Ascending aorta (tissue), 2 donors: ENCODE data around the gene ARID1B. TPM values are rescaled to one million over a fixed set of nuclear protein-coding genes. Genes with fewer than 3 reads are reported as not detected.

ENCODE experiments used
- DNase-seq, 2 donors: peaks; one replicate each; pipeline ENCODE4 v3.0.0-alpha.2; 2019; ENCODE audit warnings: low spot score in 2 of 2
- H3K27ac ChIP-seq, 2 donors: fragments of 200-600 bp; sonication (generic); one replicate each; pipeline ENCODE4 v1.5.1; 2016 to 2017; ENCODE audit warnings: mild to moderate bottlenecking in 1 of 2
- H3K27me3 ChIP-seq: fragments of 200-600 bp; sonication (generic); one replicate; pipeline ENCODE4 v1.5.1; 2017
- H3K36me3 ChIP-seq, 2 donors: fragments of 200-600 bp; sonication (generic); one replicate each; pipeline ENCODE4 v1.5.1; 2016
- H3K4me1 ChIP-seq, 2 donors: fragments of 200-600 bp; sonication (generic); one replicate each; pipeline ENCODE4 v1.5.1; 2016 to 2017; ENCODE audit warnings: mild to moderate bottlenecking in 1 of 2
- H3K4me3 ChIP-seq, 2 donors: fragments of 200-600 bp; sonication (generic); one replicate each; pipeline ENCODE4 v1.5.1; 2016 to 2017; ENCODE audit warnings: mild to moderate bottlenecking in 1 of 2
- H3K9me3 ChIP-seq, 2 donors: fragments of 200-600 bp; sonication (generic); one replicate each; pipeline ENCODE4 v1.5.1; 2016
- intact Hi-C: fragments of 100-400 bp; cut with DNase I; formaldehyde crosslinking; loops from one replicate; pipeline ENCODE4 v1.15.1; 2023
- total RNA-seq: library from RNA; depleted of rRNA; stranded (reverse); fragments of >200 nt; gene quantifications from one replicate; pipeline ENCODE4 v1.1.0, GENCODE V29; 2016
- TF ChIP-seq, protein P1 (sequence below), 3 experiments: fragments of 200-600 bp in 2 of 3; fragments of 450-650 bp in 1 of 3; sonication (generic) in 2 of 3; IDR thresholded peaks; one replicate each; pipeline ENCODE4 v1.5.1; 2016 to 2019; ENCODE audit warnings: antibody characterized with exemption in 3 of 3, mild to moderate bottlenecking in 1 of 3, moderate library complexity in 1 of 3

The ARID1B gene
- total RNA-seq, 1 donor from 2014 or later, result 97.9 TPM

DNA sequence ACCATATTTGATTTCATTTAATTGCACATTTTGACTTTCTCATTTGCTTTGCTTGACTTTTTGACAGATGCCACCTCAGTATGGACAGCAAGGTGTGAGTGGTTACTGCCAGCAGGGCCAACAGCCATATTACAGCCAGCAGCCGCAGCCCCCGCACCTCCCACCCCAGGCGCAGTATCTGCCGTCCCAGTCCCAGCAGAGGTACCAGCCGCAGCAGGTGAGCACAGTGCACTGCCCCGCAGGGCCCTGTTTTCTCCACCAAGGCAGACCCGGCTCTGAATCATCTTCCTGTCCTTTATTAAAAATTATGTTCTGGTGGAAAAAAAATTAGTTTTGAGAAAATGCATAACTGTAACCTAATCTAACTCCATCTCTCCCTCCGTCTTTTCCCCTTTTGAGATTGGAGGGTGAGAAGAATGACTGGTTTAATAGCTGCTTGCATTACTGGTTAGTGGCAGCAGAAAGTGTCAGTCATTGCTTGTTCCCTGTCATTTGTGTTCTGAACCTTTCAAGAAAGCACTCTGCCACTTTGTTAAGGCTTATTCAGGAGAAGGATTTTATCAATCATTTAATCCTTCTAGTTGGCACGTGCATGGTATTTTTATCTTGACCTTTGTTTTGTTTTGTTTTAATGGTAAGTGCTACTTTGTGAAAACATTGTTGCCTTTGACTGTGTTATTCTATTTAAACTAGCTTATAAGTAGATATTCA is 124.3 kb downstream of the ARID1B start:
- Histone ChIP-seq H3K27ac (no peak overlapping the region), H3K27me3 (no peaks in the 10 kb centered on the region), H3K36me3 (no peaks in the 10 kb centered on the region), H3K4me3 (no peak overlapping the region), H3K4me1 (no peaks in the 10 kb centered on the region), H3K9me3 (no peaks in the 10 kb centered on the region)
- intact Hi-C loops, result no loop called here
- TF ChIP-seq, protein P1, sequence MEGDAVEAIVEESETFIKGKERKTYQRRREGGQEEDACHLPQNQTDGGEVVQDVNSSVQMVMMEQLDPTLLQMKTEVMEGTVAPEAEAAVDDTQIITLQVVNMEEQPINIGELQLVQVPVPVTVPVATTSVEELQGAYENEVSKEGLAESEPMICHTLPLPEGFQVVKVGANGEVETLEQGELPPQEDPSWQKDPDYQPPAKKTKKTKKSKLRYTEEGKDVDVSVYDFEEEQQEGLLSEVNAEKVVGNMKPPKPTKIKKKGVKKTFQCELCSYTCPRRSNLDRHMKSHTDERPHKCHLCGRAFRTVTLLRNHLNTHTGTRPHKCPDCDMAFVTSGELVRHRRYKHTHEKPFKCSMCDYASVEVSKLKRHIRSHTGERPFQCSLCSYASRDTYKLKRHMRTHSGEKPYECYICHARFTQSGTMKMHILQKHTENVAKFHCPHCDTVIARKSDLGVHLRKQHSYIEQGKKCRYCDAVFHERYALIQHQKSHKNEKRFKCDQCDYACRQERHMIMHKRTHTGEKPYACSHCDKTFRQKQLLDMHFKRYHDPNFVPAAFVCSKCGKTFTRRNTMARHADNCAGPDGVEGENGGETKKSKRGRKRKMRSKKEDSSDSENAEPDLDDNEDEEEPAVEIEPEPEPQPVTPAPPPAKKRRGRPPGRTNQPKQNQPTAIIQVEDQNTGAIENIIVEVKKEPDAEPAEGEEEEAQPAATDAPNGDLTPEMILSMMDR (IDR thresholded peaks at IDR 0.05), result no peak
- no peak for DNase-seq

DNA sequence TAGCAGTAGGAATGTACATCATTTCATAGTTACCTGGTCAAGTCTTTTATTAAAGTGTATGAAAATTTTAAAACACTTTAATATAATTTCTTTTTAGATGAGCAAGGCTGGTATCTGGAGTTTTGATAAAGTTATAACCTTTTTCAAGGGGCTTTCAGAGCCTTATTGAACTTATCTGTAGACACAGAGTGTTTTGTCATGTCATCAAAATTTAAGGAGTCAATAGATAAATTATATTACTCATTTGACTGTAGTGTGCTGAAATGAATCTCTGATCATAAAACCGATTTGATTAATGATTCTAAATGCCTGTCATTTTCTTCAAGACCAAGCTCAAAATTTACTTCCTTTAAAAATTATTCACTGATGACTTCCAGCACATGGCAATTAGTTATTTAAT is 125.6 kb downstream of the ARID1B start:
- no peak for DNase-seq
- H3K27ac ChIP-seq, result no peak overlapping the region
- intact Hi-C loops, result no loop called here
- no peaks in the 10 kb centered on the region for H3K9me3 ChIP-seq
- H3K27me3 ChIP-seq, result no peaks in the 10 kb centered on the region
- no peaks in the 10 kb centered on the region for H3K4me1 ChIP-seq
- no peaks in the 10 kb centered on the region for H3K36me3 ChIP-seq
- H3K4me3 ChIP-seq, result no peak overlapping the region
- TF ChIP-seq, protein P1 (IDR thresholded peaks at IDR 0.05), result no peak

DNA sequence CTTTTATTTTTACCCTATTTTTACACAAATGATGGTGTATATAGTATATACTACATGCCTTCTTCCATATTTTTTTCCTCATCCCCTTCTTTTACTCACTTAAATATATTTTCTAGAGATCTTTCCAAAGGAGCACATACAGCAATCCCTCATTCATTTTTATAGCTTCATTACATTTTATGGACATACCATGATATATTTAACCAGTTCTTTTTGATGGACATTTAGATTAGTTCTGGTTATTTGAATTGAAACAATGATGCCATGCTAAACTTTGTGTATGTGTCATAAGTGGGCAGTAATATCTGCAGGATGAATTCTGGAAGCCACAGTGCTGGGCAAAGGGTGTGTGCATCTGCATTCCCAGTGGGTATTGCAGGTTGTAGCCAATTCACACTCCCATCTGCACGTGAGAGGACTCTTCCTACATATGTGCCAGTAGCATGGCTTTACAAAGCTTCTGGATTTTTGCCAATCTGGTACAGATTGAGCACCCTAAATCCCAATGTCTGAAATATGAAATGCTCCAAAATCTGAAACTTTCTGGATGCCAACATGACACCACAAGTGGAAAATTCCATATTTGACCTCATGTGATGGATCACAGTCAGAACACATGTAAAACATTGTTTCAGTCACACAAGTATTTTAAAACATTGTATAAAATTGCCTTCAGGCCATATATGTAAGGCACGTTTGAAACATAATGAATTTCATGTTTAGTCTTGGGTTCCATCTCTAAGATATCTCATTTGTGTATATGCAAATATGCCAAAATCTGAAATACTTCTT is 127.2 kb downstream of the ARID1B start:
- Histone ChIP-seq H3K27me3 (no peaks in the 10 kb centered on the region), H3K27ac (no peak overlapping the region), H3K36me3 (no peaks in the 10 kb centered on the region), H3K4me1 (no peaks in the 10 kb centered on the region), H3K9me3 (no peaks in the 10 kb centered on the region), H3K4me3 (no peak overlapping the region)
- no peak for DNase-seq
- intact Hi-C loops, result no loop called here
- TF ChIP-seq, protein P1 (IDR thresholded peaks at IDR 0.05), result no peak

DNA sequence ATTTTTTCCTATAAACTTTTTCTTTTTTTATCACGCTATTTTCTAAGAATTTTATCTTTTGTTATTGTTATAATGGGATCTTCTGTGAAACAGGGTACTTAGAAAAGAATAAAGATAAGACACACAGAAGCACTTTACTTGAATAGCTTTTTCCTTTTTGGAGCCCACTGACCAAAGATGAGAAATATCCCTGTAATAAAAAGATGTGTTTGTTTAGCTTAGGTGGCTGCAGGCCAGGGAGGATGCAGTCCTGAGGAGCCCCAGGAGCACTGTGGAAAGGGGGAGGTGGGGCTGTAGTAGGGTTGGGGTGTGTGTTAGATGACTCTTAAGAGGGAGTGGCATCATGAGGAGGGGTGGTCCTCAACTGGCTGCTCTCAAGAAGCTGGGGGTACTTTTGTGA is 128.6 kb downstream of the ARID1B start:
- TF ChIP-seq, protein P1 (IDR thresholded peaks at IDR 0.05), result no peak
- Histone ChIP-seq H3K4me3 (no peak overlapping the region), H3K4me1 (no peaks in the 10 kb centered on the region), H3K27me3 (no peaks in the 10 kb centered on the region), H3K36me3 (no peaks in the 10 kb centered on the region), H3K9me3 (no peaks in the 10 kb centered on the region), H3K27ac (no peak overlapping the region)
- DNase-seq, result no peak
- intact Hi-C loops, result no loop called here

DNA sequence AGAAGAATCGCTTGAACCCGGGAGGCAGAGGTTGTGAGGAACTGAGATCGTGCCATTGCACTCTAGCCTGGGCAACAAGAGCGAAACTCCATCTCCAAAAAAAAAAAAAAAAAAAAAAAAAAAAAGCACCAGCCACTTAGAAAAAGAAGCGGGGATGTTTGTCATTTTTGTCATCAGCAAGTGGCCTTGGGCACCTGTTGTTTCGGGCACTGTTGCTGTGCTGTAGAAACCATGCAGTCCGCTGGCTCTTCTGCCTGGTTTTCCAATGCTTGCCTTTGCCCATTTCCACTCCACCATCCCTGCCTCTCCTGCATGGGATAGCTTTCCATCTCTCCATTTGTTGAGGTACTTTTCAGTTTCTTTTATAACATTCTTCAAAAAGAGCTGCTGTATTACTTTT is 129.3 kb downstream of the ARID1B start:
- Histone ChIP-seq H3K9me3 (no peaks in the 10 kb centered on the region), H3K4me3 (no peak overlapping the region), H3K27ac (no peak overlapping the region), H3K4me1 (no peaks in the 10 kb centered on the region), H3K27me3 (no peaks in the 10 kb centered on the region), H3K36me3 (no peaks in the 10 kb centered on the region)
- intact Hi-C loops, result no loop called here
- DNase-seq, result no peak
- TF ChIP-seq, protein P1 (IDR thresholded peaks at IDR 0.05), result no peak
